GM12865 (cell line): ENCODE measurements around the gene MALT1.

Source experiments
- DNase-seq: peaks from one replicate; pipeline ENCODE4 v3.0.0; 2010; ENCODE audit warnings: low read depth
- H3K4me3 ChIP-seq: 2 replicates; pipeline ENCODE4 v1.5.1; 2011; ENCODE audit warnings: mild to moderate bottlenecking, low read depth, low read length, control low read depth
- TF ChIP-seq, protein P1 (sequence below): IDR thresholded peaks from 2 replicates; pipeline ENCODE4 v1.5.1; 2011; ENCODE audit warnings: low read length, control low read depth, low read depth, inconsistent platforms; ENCODE audit not compliant: insufficient read depth; ENCODE audit errors: missing control alignments

Gene MALT1

GRCh38 chr18:58761241-58761969 is 90.1 kb downstream of the MALT1 start:
- H3K4me3 ChIP-seq = no peak overlapping the region
- DNase-seq = peak; percentile 86
- TF ChIP-seq, protein P1, sequence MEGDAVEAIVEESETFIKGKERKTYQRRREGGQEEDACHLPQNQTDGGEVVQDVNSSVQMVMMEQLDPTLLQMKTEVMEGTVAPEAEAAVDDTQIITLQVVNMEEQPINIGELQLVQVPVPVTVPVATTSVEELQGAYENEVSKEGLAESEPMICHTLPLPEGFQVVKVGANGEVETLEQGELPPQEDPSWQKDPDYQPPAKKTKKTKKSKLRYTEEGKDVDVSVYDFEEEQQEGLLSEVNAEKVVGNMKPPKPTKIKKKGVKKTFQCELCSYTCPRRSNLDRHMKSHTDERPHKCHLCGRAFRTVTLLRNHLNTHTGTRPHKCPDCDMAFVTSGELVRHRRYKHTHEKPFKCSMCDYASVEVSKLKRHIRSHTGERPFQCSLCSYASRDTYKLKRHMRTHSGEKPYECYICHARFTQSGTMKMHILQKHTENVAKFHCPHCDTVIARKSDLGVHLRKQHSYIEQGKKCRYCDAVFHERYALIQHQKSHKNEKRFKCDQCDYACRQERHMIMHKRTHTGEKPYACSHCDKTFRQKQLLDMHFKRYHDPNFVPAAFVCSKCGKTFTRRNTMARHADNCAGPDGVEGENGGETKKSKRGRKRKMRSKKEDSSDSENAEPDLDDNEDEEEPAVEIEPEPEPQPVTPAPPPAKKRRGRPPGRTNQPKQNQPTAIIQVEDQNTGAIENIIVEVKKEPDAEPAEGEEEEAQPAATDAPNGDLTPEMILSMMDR = no peak

- TF ChIP-seq, protein P1 = no peak
- H3K4me3 ChIP-seq = no peak overlapping the region
- DNase-seq = no peak
Observed at GRCh38 chr18:58761970-58762780, 90.9 kb downstream of the MALT1 start.

DNA sequence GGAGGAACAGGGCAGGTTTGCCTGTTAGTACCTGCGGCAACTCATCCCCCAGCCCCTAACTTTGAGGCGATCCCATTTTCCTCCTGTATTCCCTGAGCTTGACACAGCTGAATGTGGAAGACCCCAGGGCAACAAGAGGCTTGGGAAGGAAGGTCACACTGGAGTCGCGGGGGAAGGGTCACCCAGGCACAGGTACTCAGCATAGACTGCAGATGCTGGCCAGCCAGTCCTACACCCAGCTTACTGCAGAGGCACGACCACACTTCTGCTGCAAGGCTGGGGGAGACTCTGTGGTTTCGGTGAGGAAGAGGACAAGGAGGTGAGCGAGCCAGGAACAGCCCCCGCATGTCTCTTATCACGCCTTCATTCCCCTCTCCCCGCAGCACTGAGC is 91.5 kb downstream of the MALT1 start:
- no peak for DNase-seq
- TF ChIP-seq, protein P1 = no peak
- H3K4me3 ChIP-seq = no peak overlapping the region

DNA sequence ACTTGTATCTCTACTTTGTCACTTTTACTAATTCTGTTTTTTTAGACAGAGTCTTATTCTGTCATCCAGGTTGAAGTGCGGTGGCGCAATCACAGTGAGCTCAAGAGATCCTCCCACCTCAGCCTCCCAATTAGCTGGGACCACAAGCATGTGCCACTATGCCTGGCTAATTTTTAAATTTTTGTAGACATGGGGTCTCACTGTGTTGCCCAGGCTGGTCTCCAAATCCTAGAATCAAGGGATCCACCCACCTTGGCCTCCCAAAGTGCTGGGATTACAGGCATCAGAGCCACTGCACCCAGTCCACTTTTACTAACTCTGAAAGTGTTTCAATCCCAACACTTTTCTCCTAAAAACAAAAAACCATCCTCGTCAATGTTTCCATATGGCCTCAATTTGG is 94.9 kb downstream of the MALT1 start:
- no peak for DNase-seq
- no peak overlapping the region for H3K4me3 ChIP-seq
- TF ChIP-seq, protein P1 = no peak

- no peak for DNase-seq
- no peak overlapping the region for H3K4me3 ChIP-seq
- TF ChIP-seq, protein P1 = no peak
Observed at GRCh38 chr18:58766946-58767345, 95.7 kb downstream of the MALT1 start.

DNA sequence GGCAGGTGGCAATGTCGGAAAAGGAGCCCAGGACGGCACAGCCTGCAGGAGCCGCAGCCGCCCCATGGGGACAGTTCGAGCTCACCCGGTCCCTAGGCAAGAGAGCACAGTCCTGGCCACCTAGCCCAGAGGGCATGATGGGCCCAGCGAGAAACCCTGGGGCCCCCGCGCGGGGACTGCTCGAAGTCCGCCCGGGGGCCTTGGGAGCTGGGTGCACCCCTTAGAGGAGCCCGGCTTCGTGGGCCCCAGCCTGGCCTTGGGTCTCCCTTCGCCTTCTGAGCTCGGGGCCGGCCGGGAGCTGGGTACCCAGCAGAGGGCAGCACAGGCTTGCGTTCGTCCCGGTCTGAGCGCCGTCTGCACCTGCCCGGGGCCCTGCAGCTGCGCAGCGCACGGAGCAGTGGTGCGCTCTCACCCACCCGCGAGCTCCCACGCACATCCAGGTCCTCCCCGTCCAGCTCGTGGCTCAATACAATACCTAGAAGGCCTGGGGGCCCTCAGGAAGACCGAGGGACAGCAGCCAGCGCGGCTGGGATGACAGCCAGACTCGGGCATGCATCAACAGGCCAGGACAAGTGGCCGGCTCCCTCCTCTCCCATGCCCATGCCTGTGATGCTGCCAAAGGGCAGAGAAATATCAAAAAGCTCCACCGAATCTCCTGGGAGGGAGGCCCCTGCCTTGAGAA is 97.2 kb downstream of the MALT1 start:
- TF ChIP-seq, protein P1 = peak; percentile 85
- peak; percentile 80 for DNase-seq
- no peak overlapping the region for H3K4me3 ChIP-seq
